DND-41 (cell line): ENCODE results near the gene ATAD3C.
"Not testable (repeated sequence)": the region's sequence is repeated elsewhere in the genome, so short reads cannot be mapped to it uniquely, and the experiment has no call there.

Experiments used
- EZH2 ChIP-seq: IDR thresholded peaks from 3 replicates; pipeline ENCODE4 v1.6.1; 2012; ENCODE audit warnings: borderline replicate concordance, low read depth, mild to moderate bottlenecking, moderate library complexity, low read length, inconsistent platforms; ENCODE audit not compliant: severe bottlenecking
- TF ChIP-seq, protein P1 (sequence below): IDR thresholded peaks from 2 replicates; pipeline ENCODE4 v1.5.1; 2012; ENCODE audit warnings: borderline replicate concordance, low read length, moderate library complexity, mild to moderate bottlenecking; ENCODE audit not compliant: poor library complexity, severe bottlenecking; ENCODE audit errors: extremely low read depth

DNA sequence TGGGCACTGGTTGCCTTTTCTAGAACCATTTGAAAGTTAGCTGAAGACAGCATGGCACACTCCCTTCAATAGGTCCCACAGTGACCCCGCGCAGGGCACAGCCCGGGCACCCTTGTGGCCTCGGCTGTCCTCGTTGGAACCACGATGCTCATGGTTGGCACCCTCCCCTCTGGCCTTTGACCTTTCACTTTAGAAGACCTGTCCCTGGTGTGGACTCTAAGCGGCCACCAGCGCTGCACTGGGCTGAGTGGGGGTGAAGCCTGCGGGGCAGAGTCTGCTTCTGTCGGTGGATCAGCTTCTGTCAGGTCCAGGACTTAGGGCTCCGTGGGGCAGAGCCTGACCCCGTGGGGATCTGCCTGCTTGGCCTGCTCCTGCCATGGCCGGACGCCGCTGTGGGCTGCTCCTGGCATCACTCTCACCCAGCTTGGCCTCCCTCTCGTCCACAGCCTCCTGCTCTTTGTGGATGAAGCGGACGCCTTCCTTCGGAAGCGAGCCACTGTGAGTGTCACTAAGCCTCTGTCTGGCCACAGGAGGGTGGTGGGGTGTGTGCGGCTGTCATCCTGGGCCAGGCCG is 7.3 kb downstream of the ATAD3C start:
- TF ChIP-seq, protein P1, sequence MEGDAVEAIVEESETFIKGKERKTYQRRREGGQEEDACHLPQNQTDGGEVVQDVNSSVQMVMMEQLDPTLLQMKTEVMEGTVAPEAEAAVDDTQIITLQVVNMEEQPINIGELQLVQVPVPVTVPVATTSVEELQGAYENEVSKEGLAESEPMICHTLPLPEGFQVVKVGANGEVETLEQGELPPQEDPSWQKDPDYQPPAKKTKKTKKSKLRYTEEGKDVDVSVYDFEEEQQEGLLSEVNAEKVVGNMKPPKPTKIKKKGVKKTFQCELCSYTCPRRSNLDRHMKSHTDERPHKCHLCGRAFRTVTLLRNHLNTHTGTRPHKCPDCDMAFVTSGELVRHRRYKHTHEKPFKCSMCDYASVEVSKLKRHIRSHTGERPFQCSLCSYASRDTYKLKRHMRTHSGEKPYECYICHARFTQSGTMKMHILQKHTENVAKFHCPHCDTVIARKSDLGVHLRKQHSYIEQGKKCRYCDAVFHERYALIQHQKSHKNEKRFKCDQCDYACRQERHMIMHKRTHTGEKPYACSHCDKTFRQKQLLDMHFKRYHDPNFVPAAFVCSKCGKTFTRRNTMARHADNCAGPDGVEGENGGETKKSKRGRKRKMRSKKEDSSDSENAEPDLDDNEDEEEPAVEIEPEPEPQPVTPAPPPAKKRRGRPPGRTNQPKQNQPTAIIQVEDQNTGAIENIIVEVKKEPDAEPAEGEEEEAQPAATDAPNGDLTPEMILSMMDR = not testable (repeated sequence)
- not testable (repeated sequence) for TF ChIP-seq EZH2
